IMR-90 (cell line): ENCODE measurements around the gene UBE2E2. TPM values are rescaled to one million over a fixed set of nuclear protein-coding genes. Genes with fewer than 3 reads are reported as not detected.

Experiments used
- ATAC-seq: fragments of 200-7000 bp; cut with Tn5 transposase; 2 replicates; pipeline ENCODE4 v1.9.1; 2020; ENCODE audit warnings: low read depth, mild to moderate bottlenecking, moderate library complexity
- BruUV-seq: library from RNA; stranded (reverse); fragments of 400-500 nt; replicated peaks from 2 replicates; lab custom pipeline; 2021; lab: Mats Ljungman, UMichigan
- CTCF ChIA-PET: fragments of 300-600 bp; formaldehyde crosslinking; extraction: SDS; loops from one replicate; lab custom pipeline; 2021; ENCODE audit warnings: antibody characterized with exemption; lab: Yijun Ruan, JAX
- POLR2A ChIA-PET: fragments of 300-600 bp; sonication (Branson Sonifier 250); formaldehyde crosslinking; loops from one replicate; lab custom pipeline; 2022; ENCODE audit warnings: antibody characterized with exemption; ENCODE audit not compliant: unreplicated experiment; lab: Charles Lee
- DNase-seq: peaks from one replicate; pipeline ENCODE4 v3.0.0; 2013
- H2AFZ ChIP-seq: replicated peaks from 2 replicates; pipeline ENCODE3; 2013; ENCODE audit warnings: low read length, mild to moderate bottlenecking; ENCODE audit not compliant: poor library complexity
- H2AK5ac ChIP-seq: 2 replicates; pipeline ENCODE4 v1.6.1; 2013; ENCODE audit warnings: low read depth, low read length, inconsistent platforms
- H2AK9ac ChIP-seq: replicated peaks from 2 replicates; pipeline ENCODE3; 2013; ENCODE audit warnings: mild to moderate bottlenecking, low read depth, low read length, moderate library complexity; ENCODE audit not compliant: poor library complexity
- H2BK120ac ChIP-seq: 2 replicates; pipeline ENCODE4 v1.6.1; 2013; ENCODE audit warnings: low read depth, low read length, inconsistent platforms
- H2BK15ac ChIP-seq: 3 replicates; pipeline ENCODE4 v1.6.1; 2013; ENCODE audit warnings: low read depth, low read length, inconsistent platforms
- H2BK20ac ChIP-seq: 2 replicates; pipeline ENCODE4 v1.6.1; 2013; ENCODE audit warnings: low read depth, mild to moderate bottlenecking, inconsistent platforms, low read length, moderate library complexity
- H2BK5ac ChIP-seq: 2 replicates; pipeline ENCODE4 v1.6.1; 2013; ENCODE audit warnings: mild to moderate bottlenecking, low read depth, low read length, inconsistent platforms; ENCODE audit not compliant: poor library complexity, severe bottlenecking
- H3K14ac ChIP-seq: replicated peaks from 2 replicates; pipeline ENCODE4 v1.6.1; 2013; ENCODE audit warnings: low read depth, low read length, inconsistent platforms
- H3K18ac ChIP-seq: 2 replicates; pipeline ENCODE4 v1.6.1; 2013; ENCODE audit warnings: low read depth, low read length, control low read depth
- H3K23ac ChIP-seq: 2 replicates; pipeline ENCODE4 v1.6.1; 2013; ENCODE audit warnings: low read depth, low read length, inconsistent platforms
- H3K27ac ChIP-seq: 2 replicates; pipeline ENCODE4 v1.5.1; 2013; ENCODE audit warnings: mild to moderate bottlenecking, control low read depth, low read length; ENCODE audit not compliant: insufficient read depth
- H3K27me3 ChIP-seq: 2 replicates; pipeline ENCODE4 v1.6.1; 2013; ENCODE audit warnings: low read length; ENCODE audit not compliant: control insufficient read depth, insufficient read depth
- H3K36me3 ChIP-seq: 2 replicates; pipeline ENCODE4 v1.6.1; 2013; ENCODE audit warnings: low read length, mixed read lengths; ENCODE audit not compliant: control insufficient read depth, insufficient read depth
- H3K4ac ChIP-seq: 2 replicates; pipeline ENCODE4 v1.6.1; 2013; ENCODE audit warnings: low read depth, low read length, inconsistent platforms
- H3K4me1 ChIP-seq: 2 replicates; pipeline ENCODE4 v1.6.1; 2013; ENCODE audit warnings: low read length, mixed read lengths; ENCODE audit not compliant: control insufficient read depth, insufficient read depth
- H3K4me2 ChIP-seq: 2 replicates; pipeline ENCODE4 v1.6.1; 2013; ENCODE audit warnings: low read depth, mild to moderate bottlenecking, control low read depth, low read length, moderate library complexity
- H3K4me3 ChIP-seq: 2 replicates; pipeline ENCODE4 v1.5.1; 2013; ENCODE audit warnings: low read depth, mild to moderate bottlenecking, control low read depth, low read length, moderate library complexity; ENCODE audit not compliant: insufficient read depth
- H3K56ac ChIP-seq: 2 replicates; pipeline ENCODE4 v1.6.1; 2013; ENCODE audit warnings: low read length, inconsistent platforms; ENCODE audit not compliant: insufficient read depth; ENCODE audit errors: extremely low read depth
- H3K79me1 ChIP-seq, 2 experiments: 2 replicates each; pipeline ENCODE4 v1.6.1; 2013; ENCODE audit warnings: low read length in 2 of 2, inconsistent platforms in 1 of 2, low read depth in 1 of 2
- H3K9ac ChIP-seq: 2 replicates; pipeline ENCODE4 v1.6.1; 2013; ENCODE audit warnings: low read depth, low read length, control low read depth
- H3K9me1 ChIP-seq: 2 replicates; pipeline ENCODE4 v1.6.1; 2013; ENCODE audit warnings: low read length, inconsistent platforms; ENCODE audit not compliant: insufficient read depth
- H3K9me3 ChIP-seq: 2 replicates; pipeline ENCODE4 v1.6.1; 2013; ENCODE audit warnings: low read length; ENCODE audit not compliant: control insufficient read depth, insufficient read depth
- H4K20me1 ChIP-seq: 2 replicates; pipeline ENCODE4 v1.6.1; 2013; ENCODE audit warnings: low read length, inconsistent platforms; ENCODE audit not compliant: insufficient read depth
- H4K5ac ChIP-seq: 2 replicates; pipeline ENCODE4 v1.6.1; 2013; ENCODE audit warnings: mild to moderate bottlenecking, low read depth, low read length, control low read depth
- H4K8ac ChIP-seq, 2 experiments: 2 replicates each; pipeline ENCODE4 v1.6.1; 2013; ENCODE audit warnings: low read depth in 2 of 2, low read length in 2 of 2, control low read depth in 1 of 2, inconsistent platforms in 1 of 2
- H4K91ac ChIP-seq: 2 replicates; pipeline ENCODE4 v1.6.1; 2013; ENCODE audit warnings: low read depth, low read length, inconsistent platforms; ENCODE audit not compliant: insufficient read depth
- CEBPB ChIP-seq: IDR thresholded peaks from 2 replicates; pipeline ENCODE4 v1.6.1; 2012; ENCODE audit warnings: low read depth, low read length, improper control_type of control experiment
- MAFK ChIP-seq: IDR thresholded peaks from 2 replicates; pipeline ENCODE4 v1.6.1; 2012; ENCODE audit warnings: low read depth, low read length, improper control_type of control experiment
- NFE2L2 ChIP-seq: fragments of 150-350 bp; IDR thresholded peaks from 2 replicates; pipeline ENCODE4 v1.6.1; 2016; ENCODE audit warnings: low read depth, mild to moderate bottlenecking, low read length
- RCOR1 ChIP-seq: IDR thresholded peaks from 2 replicates; pipeline ENCODE4 v1.6.1; 2012; ENCODE audit warnings: mild to moderate bottlenecking, low read length, improper control_type of control experiment; ENCODE audit not compliant: insufficient replicate concordance
- RFX5 ChIP-seq: IDR thresholded peaks from 2 replicates; pipeline ENCODE4 v1.8.0; 2012; ENCODE audit warnings: low read depth, mild to moderate bottlenecking, low read length, moderate library complexity
- SMC3 ChIP-seq: fragments of 150-350 bp; IDR thresholded peaks from 2 replicates; pipeline ENCODE4 v1.6.1; 2016; ENCODE audit warnings: low read depth, mild to moderate bottlenecking, antibody characterized with exemption, low read length, moderate library complexity
- WGBS, 2 experiments: methylation state at CpG; one replicate each; pipeline versions ENCODE4 v1.1.5 to v1.1.7; 2013; ENCODE audit warnings: missing lambda C conversion rate in 2 of 2; ENCODE audit not compliant: insufficient read length in 1 of 2; ENCODE audit errors: extremely low coverage in 2 of 2; 5-methylcytosine and 5-hydroxymethylcytosine counted together
- dilution Hi-C: fragments of 300-500 bp; cut with HindIII; formaldehyde crosslinking; loops from one replicate; pipeline ENCODE4 v1.14.3; 2018; ENCODE audit warnings: low sequenced_read_pairs; ENCODE audit not compliant: unreplicated experiment
- in situ Hi-C: fragments of 300-500 bp; cut with MboI; formaldehyde crosslinking; loops from 3 replicates; pipeline ENCODE4 v1.14.3; 2019; ENCODE audit warnings: low sequenced_read_pairs, inconsistent platforms, mixed read lengths
- intact Hi-C: fragments of 100-400 bp; cut with micrococcal nuclease; formaldehyde crosslinking; loops from 2 replicates; pipeline ENCODE4 v1.10.0; 2022
- polyA plus RNA-seq, 3 experiments: library from polyadenylated mRNA; depleted of rRNA; stranded (reverse); fragments of >200 nt; gene quantifications; 2 replicates each; pipeline ENCODE4 v1.2.3, GENCODE V29; 2012; ENCODE audit warnings: low replicate concordance in 1 of 3
- total RNA-seq: library from RNA; depleted of rRNA; stranded (reverse); fragments of >200 nt; gene quantifications from 2 replicates; pipeline ENCODE4 v1.2.3, GENCODE V29; 2012

The UBE2E2 gene
- total and polyA plus RNA-seq, 2 of the 4 experiments (the other 2 are of a cell fraction): 18.6 to 32.7 TPM

DNA sequence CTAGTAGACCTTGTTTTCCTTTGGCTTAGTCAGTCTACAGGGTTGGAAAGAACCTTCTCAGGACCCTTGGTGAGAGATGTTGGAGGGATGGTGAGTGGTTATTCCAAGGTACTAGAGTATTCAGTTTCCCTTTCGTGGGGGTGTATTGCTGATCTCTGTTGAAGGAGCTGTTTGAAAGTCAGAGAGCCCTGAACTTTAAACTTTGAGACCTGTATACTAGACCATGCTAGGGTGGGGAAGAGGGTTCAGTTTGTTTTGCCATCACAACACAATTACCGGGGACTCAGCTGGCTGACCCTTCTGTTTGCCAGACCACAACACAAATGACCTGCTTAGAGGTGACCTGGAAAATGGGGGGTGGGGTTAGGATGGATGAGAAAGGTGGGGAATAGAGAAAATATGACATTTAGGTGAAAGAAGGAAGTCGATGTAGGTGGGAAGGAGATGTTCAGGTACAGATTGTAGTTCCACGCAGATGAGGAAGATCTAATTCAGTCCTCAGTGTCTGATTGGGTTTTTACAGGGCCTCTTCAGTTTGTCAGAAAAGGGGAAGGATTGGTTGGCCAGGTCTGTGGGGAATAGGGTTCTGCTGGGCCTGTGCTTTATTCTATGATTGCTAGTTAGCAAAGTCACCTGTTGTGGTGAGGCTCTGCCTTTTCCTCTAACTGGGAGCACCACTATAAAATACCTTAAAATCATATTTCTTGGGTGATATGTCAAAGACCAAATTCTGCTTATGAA lies 6.8 kb downstream of the UBE2E2 start:
- H3K14ac ChIP-seq: no peak overlapping the region
- 93 to 100% methylated on average over 1 to 2 of the region's 4 CpGs for WGBS, 2 experiments
- H3K23ac ChIP-seq: no peak overlapping the region
- peaks cover 3 to 7% of the 10 kb centered on the region in 2 experiments; a peak in 2 of 4 replicates for H3K79me1 ChIP-seq
- no peaks in the 10 kb centered on the region for H3K9me3 ChIP-seq
- H3K4ac ChIP-seq: no peak overlapping the region
- no peak overlapping the region for H2AFZ ChIP-seq
- no TSS peak for BruUV-seq
- ATAC-seq: no peak
- no peaks in the 10 kb centered on the region for H3K9me1 ChIP-seq
- in situ Hi-C loops (no loop called here), dilution Hi-C loops (no loop called here), intact Hi-C loops (loop anchor here (10.0 kb wide), 1 partner anchor 665 kb away; no protein-coding TSS in a partner anchor)
- H2BK5ac ChIP-seq: no peak overlapping the region
- TF ChIP-seq NFE2L2 (no peak), MAFK (no peak), CEBPB (no peak), RFX5 (no peak), RCOR1 (no peak), SMC3 (no peak)
- no peak overlapping the region for H4K91ac ChIP-seq
- no peaks in the 10 kb centered on the region for H3K27me3 ChIP-seq
- H3K4me3 ChIP-seq: no peak overlapping the region
- no peak overlapping the region for H3K27ac ChIP-seq
- H2BK15ac ChIP-seq: no peak overlapping the region
- no peak overlapping the region for H2AK9ac ChIP-seq
- peaks cover 9% of the 10 kb centered on the region; the same call in 1 of the 2 replicates for H4K20me1 ChIP-seq
- no peak overlapping the region for H2BK20ac ChIP-seq
- H3K56ac ChIP-seq: no peak overlapping the region
- no peak overlapping the region for H4K5ac ChIP-seq
- H3K4me1 ChIP-seq: no peaks in the 10 kb centered on the region
- H3K4me2 ChIP-seq: no peak overlapping the region
- no peak for DNase-seq
- CTCF ChIA-PET: no interaction called here
- H2BK120ac ChIP-seq: no peak overlapping the region
- no peak overlapping the region for H3K18ac ChIP-seq
- no peak overlapping the region for H3K9ac ChIP-seq
- H3K36me3 ChIP-seq: 0 out of 2 replicates have a peak, but pooled peaks cover 1% of the 10 kb centered on the region
- H2AK5ac ChIP-seq: no peak overlapping the region
- POLR2A ChIA-PET: no interaction called here
- H4K8ac ChIP-seq: no peak overlapping the region
